Large intestine (tissue), 3 donors: ENCODE data around the gene KLHL21. TPM values are rescaled to one million over a fixed set of nuclear protein-coding genes. Genes with fewer than 3 reads are reported as not detected.

Experiments used
- DNase-seq, 2 donors: peaks; one replicate each; pipeline versions ENCODE4 v3.0.0 to v3.0.0-alpha.2; 2013
- H3K27ac ChIP-seq: one replicate; pipeline ENCODE4 v1.5.1; 2013; ENCODE audit warnings: low read length
- H3K27me3 ChIP-seq: 2 replicates; pipeline ENCODE4 v1.6.1; 2013; ENCODE audit warnings: low read length; ENCODE audit not compliant: control insufficient read depth, insufficient read depth
- H3K36me3 ChIP-seq: 2 replicates; pipeline ENCODE4 v1.6.1; 2013; ENCODE audit warnings: low read length; ENCODE audit not compliant: control insufficient read depth, insufficient read depth
- H3K4me1 ChIP-seq: one replicate; pipeline ENCODE4 v1.6.1; 2013; ENCODE audit warnings: low read length; ENCODE audit not compliant: control insufficient read depth, insufficient read depth
- H3K4me3 ChIP-seq: one replicate; pipeline ENCODE4 v1.5.1; 2013; ENCODE audit warnings: low read length
- H3K9me3 ChIP-seq: one replicate; pipeline ENCODE4 v1.6.1; 2013; ENCODE audit warnings: mild to moderate bottlenecking, low read depth, low read length, moderate library complexity; ENCODE audit not compliant: control insufficient read depth
- WGBS: methylation state at CpG from one replicate; pipeline ENCODE4 v1.1.5; 2013; ENCODE audit warnings: low lambda C conversion rate; ENCODE audit not compliant: insufficient coverage; 5-methylcytosine and 5-hydroxymethylcytosine counted together
- polyA plus RNA-seq: library from polyadenylated mRNA; unstranded; fragments of 120-200 nt; gene quantifications from one replicate; pipeline ENCODE4 v1.2.1, GENCODE V29; 2013

Gene KLHL21
- polyA plus RNA-seq, 1 donor, result 9.4 TPM

DNA sequence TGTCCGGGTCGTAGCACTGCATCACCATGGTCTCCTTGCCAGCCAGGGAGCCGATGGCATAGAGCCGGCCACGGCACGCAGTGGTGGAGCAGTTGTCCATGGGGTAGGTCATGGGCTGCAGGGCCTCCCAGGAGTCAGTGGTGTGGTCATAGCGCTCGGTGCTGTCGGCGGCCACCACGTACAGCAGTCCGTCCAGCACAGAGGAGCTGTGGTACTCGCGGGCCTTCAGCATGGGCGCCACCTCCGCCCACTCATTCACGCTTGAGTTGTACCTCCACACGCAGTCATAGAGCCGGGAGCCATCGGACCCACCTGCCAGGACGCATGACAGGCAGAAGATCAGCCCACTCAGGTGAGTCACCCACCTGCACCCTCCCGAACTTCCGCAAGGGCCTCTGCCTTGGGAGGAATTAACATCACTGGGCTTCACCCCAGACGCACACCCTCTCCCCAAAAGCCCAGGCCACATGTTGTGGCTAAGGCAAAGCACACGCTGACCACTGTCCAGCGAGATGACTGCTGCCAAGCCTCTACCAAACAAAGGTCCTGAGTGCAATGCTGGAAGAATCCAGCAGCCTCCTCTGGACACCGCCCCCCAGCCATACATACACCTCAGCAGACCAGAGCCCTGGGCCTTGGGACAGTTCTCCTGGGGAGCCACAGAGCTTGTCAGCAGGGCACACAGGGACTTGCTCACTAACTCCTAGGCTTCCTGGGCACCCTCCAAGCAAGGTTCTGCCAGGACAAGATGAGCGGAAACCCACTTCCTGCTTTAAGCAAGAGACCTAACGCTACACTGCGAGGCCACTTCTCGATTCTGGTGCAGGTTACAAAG, 3.3 kb downstream of the KLHL21 start:
- WGBS, result no CpG with 5 or more reads among the region's 31 CpGs
- Histone ChIP-seq H3K9me3 (no peaks in the 10 kb centered on the region), H3K4me1 (peaks cover 25% of the 10 kb centered on the region), H3K27me3 (no peaks in the 10 kb centered on the region), H3K4me3 (no peak overlapping the region), H3K27ac (no peak overlapping the region), H3K36me3 (peaks cover 43% of the 10 kb centered on the region)
- no peak for DNase-seq

DNA sequence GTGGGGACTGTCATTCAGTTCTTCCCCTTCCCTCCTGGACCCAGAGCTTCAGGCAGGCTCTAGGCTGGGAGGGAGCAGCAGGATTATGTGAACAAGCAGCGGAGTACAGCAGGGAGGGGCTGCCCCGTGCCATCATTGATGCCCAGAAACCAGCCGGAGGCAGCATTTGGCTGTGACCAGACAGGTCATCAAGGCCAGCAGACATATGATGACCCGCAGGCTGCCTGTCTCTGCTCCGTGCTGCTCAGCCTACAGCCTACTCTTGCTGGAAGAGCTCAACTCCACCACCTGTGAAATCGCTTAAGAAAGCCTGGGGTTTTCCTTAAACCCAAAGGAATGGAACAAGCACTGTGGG, 4.9 kb downstream of the KLHL21 start:
- Histone ChIP-seq H3K27me3 (no peaks in the 10 kb centered on the region), H3K4me1 (peaks cover 15% of the 10 kb centered on the region), H3K36me3 (peaks cover 58% of the 10 kb centered on the region), H3K9me3 (no peaks in the 10 kb centered on the region), H3K4me3 (no peak overlapping the region), H3K27ac (no peak overlapping the region)
- no CpG with 5 or more reads among the region's 6 CpGs for WGBS
- DNase-seq, result no peak

DNA sequence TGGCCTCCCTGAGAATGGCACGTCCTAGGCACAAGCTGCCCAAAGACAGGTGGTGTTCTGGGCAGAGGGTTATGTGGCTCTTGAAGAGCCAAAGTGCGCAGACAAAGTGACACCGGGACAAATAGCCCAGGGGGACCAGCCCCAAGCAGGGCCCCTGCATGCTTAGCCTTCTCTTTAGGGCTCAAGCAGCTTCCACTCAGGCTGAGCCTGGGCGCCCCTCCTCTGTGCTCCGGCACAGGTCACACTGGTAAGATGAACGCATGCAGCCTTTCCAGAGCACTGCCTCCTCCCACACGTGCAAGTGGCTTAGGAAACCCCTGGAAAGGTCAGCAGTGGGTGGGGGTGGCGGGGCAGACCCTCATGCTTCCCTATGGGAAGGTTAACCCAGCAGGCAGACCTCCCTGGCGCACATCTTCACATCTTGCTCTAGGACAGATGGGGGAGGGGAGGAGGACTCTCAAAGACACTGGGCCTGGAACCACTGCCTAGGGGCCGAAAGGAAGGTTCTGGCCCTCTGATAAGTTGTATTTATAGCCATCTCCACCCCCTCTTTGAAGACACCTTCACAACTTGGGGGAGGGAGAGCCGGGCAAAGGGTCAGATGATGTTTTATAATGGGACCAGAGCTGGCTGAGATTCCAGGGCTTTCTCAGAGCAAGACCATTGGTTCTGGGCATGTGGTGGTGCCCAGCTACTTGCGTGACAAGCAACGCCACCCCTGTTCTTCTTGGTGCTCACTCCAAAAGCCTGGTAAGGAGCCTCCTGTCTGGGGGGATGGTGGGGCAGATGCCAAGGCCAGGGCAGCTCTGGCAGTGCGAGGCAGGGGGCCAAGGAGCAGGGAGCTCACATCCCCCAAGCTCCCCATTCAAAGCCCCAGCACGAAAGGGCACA, 5.5 kb downstream of the KLHL21 start:
- H3K27ac ChIP-seq, result no peak overlapping the region
- no peaks in the 10 kb centered on the region for H3K9me3 ChIP-seq
- H3K36me3 ChIP-seq, result peaks cover 65% of the 10 kb centered on the region
- H3K27me3 ChIP-seq, result no peaks in the 10 kb centered on the region
- peaks cover 15% of the 10 kb centered on the region for H3K4me1 ChIP-seq
- no peak overlapping the region for H3K4me3 ChIP-seq
- no peak for DNase-seq
- WGBS, result no CpG with 5 or more reads among the region's 15 CpGs

DNA sequence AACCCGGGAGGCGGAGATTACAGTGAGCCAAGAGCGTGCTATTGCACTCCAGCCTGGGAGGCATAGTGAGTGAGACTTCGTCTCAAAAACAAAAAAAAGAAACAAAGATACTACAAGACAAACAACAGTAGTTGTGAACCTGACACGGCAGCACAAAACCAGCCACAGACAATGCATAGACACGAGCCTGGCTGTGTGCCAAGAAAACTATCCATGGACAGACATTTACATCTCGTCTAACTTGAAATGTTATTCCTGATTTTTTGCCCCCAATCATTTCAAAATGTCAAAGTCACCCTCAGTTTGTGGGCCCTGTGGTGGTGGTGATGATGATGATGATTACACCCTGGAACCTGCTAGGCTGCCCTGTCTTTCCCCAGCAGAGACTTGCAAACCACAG, 6.3 kb downstream of the KLHL21 start:
- no peak overlapping the region for H3K4me3 ChIP-seq
- H3K36me3 ChIP-seq, result peaks cover 72% of the 10 kb centered on the region
- H3K27ac ChIP-seq, result no peak overlapping the region

DNA sequence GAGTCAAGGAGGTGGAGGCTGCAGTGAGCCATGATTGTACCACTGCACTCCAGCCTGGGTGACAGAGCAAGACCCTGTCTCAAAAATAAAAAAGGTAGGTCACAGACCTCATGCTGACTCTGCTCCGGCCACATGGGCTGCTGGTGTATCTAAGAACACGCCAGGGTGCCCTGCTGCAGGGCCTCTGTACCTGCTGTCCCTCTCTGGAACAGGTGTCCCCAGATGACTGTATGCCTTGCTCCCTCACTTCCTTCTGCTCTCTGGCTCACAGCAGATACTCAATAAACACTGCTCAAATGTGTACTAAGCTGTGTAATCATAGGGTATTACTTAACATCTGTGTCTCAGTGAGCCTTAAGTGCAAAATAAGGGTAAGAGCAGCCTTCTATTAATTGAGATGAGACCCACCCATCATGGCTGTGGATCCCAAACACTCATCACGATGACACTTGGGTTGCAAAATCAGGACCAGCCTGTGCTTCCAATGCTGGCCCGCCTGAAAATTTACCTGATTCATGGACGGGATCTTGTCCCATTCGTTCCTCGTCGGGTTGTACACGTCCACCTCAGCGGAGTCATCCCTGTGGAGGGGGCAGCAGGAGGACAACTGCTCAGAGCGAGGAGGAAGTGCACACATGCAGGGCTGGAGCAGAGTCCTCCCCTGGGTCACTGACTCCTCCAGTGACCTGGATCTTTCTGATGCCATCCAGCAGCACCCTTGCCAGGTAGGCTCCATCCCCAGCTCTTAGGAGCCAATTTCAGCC, 7.5 kb downstream of the KLHL21 start:
- Histone ChIP-seq H3K36me3 (peaks cover 83% of the 10 kb centered on the region), H3K27ac (no peak overlapping the region), H3K27me3 (no peaks in the 10 kb centered on the region), H3K4me3 (no peak overlapping the region), H3K9me3 (no peaks in the 10 kb centered on the region), H3K4me1 (peaks cover 9% of the 10 kb centered on the region)
- DNase-seq, result no peak
- no CpG with 5 or more reads among the region's 11 CpGs for WGBS

More for the DNA sequence above, 6.3 kb downstream of the KLHL21 start:
- no peak for DNase-seq
- peaks cover 15% of the 10 kb centered on the region for H3K4me1 ChIP-seq
- no peaks in the 10 kb centered on the region for H3K9me3 ChIP-seq
- no peaks in the 10 kb centered on the region for H3K27me3 ChIP-seq
- no CpG with 5 or more reads among the region's 7 CpGs for WGBS

DNA sequence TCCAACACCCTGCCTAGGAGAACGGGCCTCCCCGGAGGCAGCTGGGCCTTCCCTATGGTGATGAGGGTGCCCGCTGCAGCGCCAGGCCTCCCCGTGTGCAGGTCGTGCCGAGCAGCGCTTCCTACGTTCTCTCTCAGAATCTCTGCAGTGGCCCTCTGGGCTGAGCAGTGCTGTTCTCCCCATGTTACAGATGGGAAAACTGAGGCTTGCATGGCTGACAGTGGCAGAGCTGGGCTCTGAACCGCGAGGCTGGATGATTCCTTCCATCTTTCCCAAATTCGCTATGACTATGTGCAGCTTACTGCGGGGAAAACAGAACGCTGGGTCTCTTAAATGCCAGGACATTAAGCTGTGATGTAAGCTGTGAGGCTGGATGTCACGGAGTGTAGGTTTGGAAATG, 8.9 kb downstream of the KLHL21 start:
- Histone ChIP-seq H3K9me3 (no peaks in the 10 kb centered on the region), H3K27ac (no peak overlapping the region), H3K36me3 (peaks cover 89% of the 10 kb centered on the region), H3K4me3 (no peak overlapping the region), H3K4me1 (no peaks in the 10 kb centered on the region), H3K27me3 (no peaks in the 10 kb centered on the region)
- WGBS, result no CpG with 5 or more reads among the region's 15 CpGs
- no peak for DNase-seq

DNA sequence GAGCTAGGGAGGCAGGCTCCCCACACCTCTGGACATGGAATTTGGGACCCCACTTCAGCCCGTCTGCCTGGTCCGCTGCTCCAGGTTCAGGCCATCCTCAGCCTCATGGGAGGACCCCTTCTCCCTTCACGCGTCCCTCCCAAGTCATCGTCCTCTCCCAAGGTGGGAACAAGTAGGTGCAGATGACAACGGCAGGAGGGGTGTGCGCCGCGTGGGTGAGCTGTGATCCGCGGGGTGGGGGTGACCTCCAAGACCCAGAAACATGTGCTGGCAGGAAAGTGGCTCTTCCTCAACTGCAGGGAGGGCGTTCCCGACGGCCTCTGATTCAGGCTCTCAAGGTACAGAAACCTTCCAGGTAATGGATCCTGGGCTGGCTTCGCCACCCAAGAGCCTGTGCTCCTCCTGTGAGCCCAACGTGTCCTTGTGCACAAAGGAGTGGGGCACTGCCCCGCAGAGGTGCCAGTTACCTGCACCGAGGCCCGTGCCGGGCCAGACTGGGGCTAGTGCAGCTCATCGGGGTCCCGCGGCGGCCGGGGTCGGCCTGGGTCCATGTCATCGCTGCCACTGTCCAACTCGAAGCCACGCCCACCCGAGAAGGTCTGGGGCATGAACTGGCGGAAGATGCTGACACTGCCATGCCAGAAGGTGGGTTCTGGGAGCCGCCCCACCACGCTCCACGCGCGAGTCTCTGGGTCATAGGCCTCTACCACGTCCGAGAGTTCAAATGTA, 9.6 kb downstream of the KLHL21 start:
- Histone ChIP-seq H3K36me3 (peaks cover 94% of the 10 kb centered on the region), H3K27ac (no peak overlapping the region)

DNA sequence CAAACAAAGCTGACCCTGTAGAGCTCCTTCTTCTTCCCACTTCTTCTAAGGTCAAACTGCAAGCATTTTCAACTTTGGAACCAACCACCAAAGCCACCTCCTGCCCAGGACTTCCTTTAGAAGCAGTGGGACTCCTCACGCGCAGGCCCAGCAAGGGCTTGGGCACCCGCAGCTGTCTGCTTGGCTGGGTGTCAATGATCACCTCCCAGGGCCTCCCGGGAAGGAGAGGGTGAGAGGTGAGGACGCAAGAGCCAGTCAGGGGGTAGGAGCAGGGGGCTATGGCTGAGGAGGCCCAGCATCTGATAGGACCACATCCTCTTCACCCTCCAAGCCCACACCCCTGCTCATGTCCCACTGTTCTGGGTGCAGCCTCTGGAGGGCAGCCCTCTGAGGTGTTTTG, 10.2 kb downstream of the KLHL21 start:
- Histone ChIP-seq H3K4me3 (no peak overlapping the region), H3K4me1 (no peaks in the 10 kb centered on the region), H3K27me3 (no peaks in the 10 kb centered on the region), H3K9me3 (no peaks in the 10 kb centered on the region), H3K36me3 (peaks cover 94% of the 10 kb centered on the region), H3K27ac (no peak overlapping the region)
- DNase-seq, result no peak
- no CpG with 5 or more reads among the region's 5 CpGs for WGBS

More for the DNA sequence above, 9.6 kb downstream of the KLHL21 start:
- no peak overlapping the region for H3K4me3 ChIP-seq
- no peak for DNase-seq
- no CpG with 5 or more reads among the region's 38 CpGs for WGBS
- H3K9me3 ChIP-seq, result no peaks in the 10 kb centered on the region
- H3K4me1 ChIP-seq, result no peaks in the 10 kb centered on the region
- H3K27me3 ChIP-seq, result no peaks in the 10 kb centered on the region

DNA sequence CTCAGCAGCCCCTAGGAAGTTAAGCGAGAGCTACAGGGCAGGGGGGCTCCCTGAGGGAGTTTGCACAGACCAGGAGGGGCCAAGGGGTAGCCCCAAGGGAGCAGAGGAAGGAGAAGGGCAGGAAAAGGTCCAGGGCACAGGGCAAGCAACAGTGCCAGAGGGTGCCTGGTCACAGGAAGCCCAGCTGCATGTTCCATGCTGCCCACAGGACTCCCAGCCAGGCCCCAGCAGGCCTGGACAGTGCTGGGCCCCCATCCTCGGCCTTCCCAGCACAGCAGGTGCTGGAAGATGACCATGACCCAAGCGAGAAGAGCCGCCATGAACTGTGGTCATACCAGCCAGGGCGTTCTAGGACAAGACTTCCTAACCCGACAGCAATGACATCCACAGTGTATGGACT, 11.0 kb downstream of the KLHL21 start:
- no peaks in the 10 kb centered on the region for H3K4me1 ChIP-seq
- 80% methylated on average over 1 of the region's 6 CpGs for WGBS
- no peaks in the 10 kb centered on the region for H3K27me3 ChIP-seq
- no peak overlapping the region for H3K27ac ChIP-seq
- H3K4me3 ChIP-seq, result no peak overlapping the region
- peaks cover 92% of the 10 kb centered on the region for H3K36me3 ChIP-seq
- no peak for DNase-seq
- no peaks in the 10 kb centered on the region for H3K9me3 ChIP-seq
